ENCODE data around the gene SIX2.

DNA sequence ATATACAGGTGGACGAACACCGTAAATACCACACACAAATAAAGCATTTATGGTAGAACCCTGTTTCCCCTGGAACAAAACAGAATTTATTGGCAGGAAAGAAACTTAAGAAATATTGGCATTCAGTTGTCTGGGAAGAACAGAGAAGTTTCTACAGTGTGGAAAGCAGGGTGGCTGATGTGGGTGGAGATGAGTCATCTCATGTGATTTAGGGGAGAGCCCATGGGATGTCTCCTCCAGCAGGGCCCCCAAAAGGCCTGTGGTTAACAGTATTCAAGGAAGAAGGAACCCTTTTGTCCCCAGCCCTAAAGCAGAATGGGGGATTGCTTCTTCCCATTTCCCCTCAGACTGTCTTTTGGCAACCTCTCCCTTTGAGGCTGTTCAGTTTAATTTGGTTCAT is 43.6 kb downstream of the SIX2 start:
- TF ChIP-seq, protein P1, sequence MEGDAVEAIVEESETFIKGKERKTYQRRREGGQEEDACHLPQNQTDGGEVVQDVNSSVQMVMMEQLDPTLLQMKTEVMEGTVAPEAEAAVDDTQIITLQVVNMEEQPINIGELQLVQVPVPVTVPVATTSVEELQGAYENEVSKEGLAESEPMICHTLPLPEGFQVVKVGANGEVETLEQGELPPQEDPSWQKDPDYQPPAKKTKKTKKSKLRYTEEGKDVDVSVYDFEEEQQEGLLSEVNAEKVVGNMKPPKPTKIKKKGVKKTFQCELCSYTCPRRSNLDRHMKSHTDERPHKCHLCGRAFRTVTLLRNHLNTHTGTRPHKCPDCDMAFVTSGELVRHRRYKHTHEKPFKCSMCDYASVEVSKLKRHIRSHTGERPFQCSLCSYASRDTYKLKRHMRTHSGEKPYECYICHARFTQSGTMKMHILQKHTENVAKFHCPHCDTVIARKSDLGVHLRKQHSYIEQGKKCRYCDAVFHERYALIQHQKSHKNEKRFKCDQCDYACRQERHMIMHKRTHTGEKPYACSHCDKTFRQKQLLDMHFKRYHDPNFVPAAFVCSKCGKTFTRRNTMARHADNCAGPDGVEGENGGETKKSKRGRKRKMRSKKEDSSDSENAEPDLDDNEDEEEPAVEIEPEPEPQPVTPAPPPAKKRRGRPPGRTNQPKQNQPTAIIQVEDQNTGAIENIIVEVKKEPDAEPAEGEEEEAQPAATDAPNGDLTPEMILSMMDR (optimal IDR thresholded peaks at IDR 0.05 in 1 of 3, IDR thresholded peaks at IDR 0.05 in 1 of 3, conservative IDR thresholded peaks at IDR 0.05 in 1 of 3; ENCODE audit: extremely low read depth in 1 of 3, insufficient read depth in 2 of 3, low read length in 3 of 3) = no peak
- no peak for TF ChIP-seq EZH2 (IDR thresholded peaks at IDR 0.05; ENCODE audit: low read length)

Data from keratinocyte (primary cell).